Stromal cell of bone marrow (primary cell): ENCODE results near the gene POLK.
"Not testable (repeated sequence)": the region's sequence is repeated elsewhere in the genome, so short reads cannot be mapped to it uniquely, and the experiment has no call there.

Source experiments
- DNase-seq: peaks from one replicate; pipeline ENCODE4 v3.0.0-alpha.2; 2012; ENCODE audit warnings: low read depth

POLK gene

GRCh38 chr5:75510836-75511434 lies 756 bp upstream of the POLK start:
- no peak for DNase-seq

GRCh38 chr5:75512383-75513074 lies 838 bp downstream of the POLK start:
- DNase-seq, result no peak

- no peak for DNase-seq
Measured at GRCh38 chr5:75513841-75514240, 2.1 kb downstream of the POLK start.

- no peak for DNase-seq
Measured at GRCh38 chr5:75514323-75514722, 2.6 kb downstream of the POLK start.

GRCh38 chr5:75519761-75520160 lies 8.1 kb downstream of the POLK start:
- no peak for DNase-seq

- no peak for DNase-seq
Measured at GRCh38 chr5:75521195-75521594, 9.5 kb downstream of the POLK start.

- DNase-seq, result no peak
Measured at GRCh38 chr5:75522025-75522424, 10.3 kb downstream of the POLK start.

GRCh38 chr5:75522542-75522941 lies 10.9 kb downstream of the POLK start:
- DNase-seq, result no peak

- no peak for DNase-seq
Measured at GRCh38 chr5:75523275-75523674, 11.6 kb downstream of the POLK start.

- DNase-seq, result no peak
Measured at GRCh38 chr5:75524071-75524470, 12.4 kb downstream of the POLK start.

GRCh38 chr5:75524591-75524990 lies 12.9 kb downstream of the POLK start:
- no peak for DNase-seq

- no peak for DNase-seq
Measured at GRCh38 chr5:75525344-75525743, 13.7 kb downstream of the POLK start.

- no peak for DNase-seq
Measured at GRCh38 chr5:75526070-75526469, 14.4 kb downstream of the POLK start.

- DNase-seq, result no peak
Measured at GRCh38 chr5:75529185-75529584, 17.5 kb downstream of the POLK start.

GRCh38 chr5:75532190-75532589 lies 20.5 kb downstream of the POLK start:
- no peak for DNase-seq

GRCh38 chr5:75533716-75534115 lies 22.0 kb downstream of the POLK start:
- not testable (repeated sequence) for DNase-seq

GRCh38 chr5:75534734-75535133 lies 23.0 kb downstream of the POLK start:
- no peak for DNase-seq

GRCh38 chr5:75536147-75536546 lies 24.5 kb downstream of the POLK start:
- DNase-seq, result no peak

GRCh38 chr5:75536694-75537360 lies 25.1 kb downstream of the POLK start:
- DNase-seq, result no peak

- DNase-seq, result no peak
Measured at GRCh38 chr5:75538211-75538610, 26.5 kb downstream of the POLK start.

GRCh38 chr5:75545131-75545530 lies 33.4 kb downstream of the POLK start:
- DNase-seq, result no peak

GRCh38 chr5:75546830-75547229 lies 35.1 kb downstream of the POLK start:
- DNase-seq, result no peak

GRCh38 chr5:75547812-75548211 lies 36.1 kb downstream of the POLK start:
- no peak for DNase-seq

- DNase-seq, result no peak
Measured at GRCh38 chr5:75550597-75550996, 38.9 kb downstream of the POLK start.
